H1 (cell line): ENCODE results near the gene GPM6B. TPM values are rescaled to one million over a fixed set of nuclear protein-coding genes. Genes with fewer than 3 reads are reported as not detected.

Source experiments
- CTCF ChIA-PET: fragments of 300-600 bp; sonication (Branson Sonifier 250); formaldehyde crosslinking; loops from one replicate; lab custom pipeline; 2021; ENCODE audit not compliant: partially characterized antibody; lab: Charles Lee
- POLR2A ChIA-PET: fragments of 300-600 bp; sonication (Branson Sonifier 250); formaldehyde crosslinking; loops from one replicate; lab custom pipeline; 2021; ENCODE audit warnings: inconsistent platforms; ENCODE audit not compliant: partially characterized antibody; lab: Charles Lee
- DNase-seq, 2 experiments: peaks; one replicate each; pipeline versions ENCODE4 v3.0.0 to v3.0.0-alpha.2; 2010 to 2022; ENCODE audit warnings: low spot score in 2 of 2, low read depth in 1 of 2, mixed read lengths in 1 of 2
- FAIRE-seq: peaks from 2 replicates; lab custom pipeline; 2011; peaks lifted over from hg19 to GRCh38; lab: Jason Lieb, UNC
- H2AFZ ChIP-seq: 2 replicates; pipeline ENCODE4 v1.8.1; 2012; ENCODE audit warnings: low read length, inconsistent platforms
- H2AK5ac ChIP-seq: 2 replicates; pipeline ENCODE4 v1.6.1; 2013; ENCODE audit warnings: low read depth, low read length
- H2BK120ac ChIP-seq: replicated peaks from 2 replicates; pipeline ENCODE3; 2013; ENCODE audit warnings: low read depth, low read length, inconsistent platforms
- H2BK12ac ChIP-seq: 2 replicates; pipeline ENCODE4 v1.6.1; 2013; ENCODE audit warnings: low read depth, low read length
- H2BK15ac ChIP-seq: 2 replicates; pipeline ENCODE4 v1.6.1; 2013; ENCODE audit warnings: low read length
- H2BK20ac ChIP-seq: 2 replicates; pipeline ENCODE4 v1.6.1; 2013; ENCODE audit warnings: low read length
- H2BK5ac ChIP-seq: 2 replicates; pipeline ENCODE4 v1.6.1; 2013; ENCODE audit warnings: low read depth, low read length
- H3K14ac ChIP-seq: 2 replicates; pipeline ENCODE4 v1.6.1; 2013; ENCODE audit warnings: inconsistent platforms; ENCODE audit not compliant: insufficient read length
- H3K18ac ChIP-seq: 2 replicates; pipeline ENCODE4 v1.6.1; 2013; ENCODE audit warnings: low read length; ENCODE audit errors: extremely low read depth
- H3K23ac ChIP-seq: 2 replicates; pipeline ENCODE4 v1.6.1; 2013; ENCODE audit warnings: inconsistent platforms; ENCODE audit not compliant: insufficient read length
- H3K23me2 ChIP-seq: 2 replicates; pipeline ENCODE4 v1.6.1; 2013; ENCODE audit warnings: low read depth, low read length
- H3K27ac ChIP-seq: 2 replicates; pipeline ENCODE4 v1.6.1; 2011; ENCODE audit warnings: low read depth, low read length, inconsistent platforms
- H3K27me3 ChIP-seq, 4 experiments: replicated peaks in 1 of 4; 1 replicate in 1 of 4; 2 replicates in 3 of 4; pipeline versions ENCODE4 v1.6.1 to v1.8.1; 2011 to 2013; ENCODE audit warnings: low read length in 3 of 4, mild to moderate bottlenecking in 3 of 4, inconsistent platforms in 2 of 4, mixed read lengths in 2 of 4, moderate library complexity in 1 of 4; ENCODE audit not compliant: control insufficient read depth in 3 of 4, insufficient read depth in 3 of 4; ENCODE audit errors: extremely low read depth in 1 of 4
- H3K36me3 ChIP-seq, 4 experiments: 2 replicates each; pipeline versions ENCODE4 v1.6.1 to v1.8.1; 2011 to 2013; ENCODE audit warnings: mild to moderate bottlenecking in 4 of 4, low read length in 3 of 4, moderate library complexity in 2 of 4, control low read depth in 1 of 4, inconsistent platforms in 1 of 4; ENCODE audit not compliant: insufficient read depth in 4 of 4, control insufficient read depth in 2 of 4
- H3K4ac ChIP-seq: replicated peaks from 2 replicates; pipeline ENCODE3; 2013; ENCODE audit warnings: low read length, low read depth, mixed read lengths, inconsistent platforms; ENCODE audit not compliant: insufficient read length
- H3K4me1 ChIP-seq, 4 experiments: replicated peaks in 1 of 4; 1 replicate in 1 of 4; 2 replicates in 3 of 4; pipeline versions ENCODE4 v1.6.1 to v1.8.1; 2011 to 2013; ENCODE audit warnings: low read length in 3 of 4, inconsistent platforms in 2 of 4, mixed read lengths in 1 of 4; ENCODE audit not compliant: insufficient read depth in 4 of 4, control insufficient read depth in 3 of 4
- H3K4me2 ChIP-seq, 2 experiments: 2 replicates each; pipeline versions ENCODE4 v1.6.1 to v1.8.1; 2011 to 2013; ENCODE audit warnings: low read depth in 2 of 2, low read length in 2 of 2, control low read depth in 1 of 2, inconsistent platforms in 1 of 2, mild to moderate bottlenecking in 1 of 2; ENCODE audit not compliant: insufficient read depth in 1 of 2
- H3K4me3 ChIP-seq, 4 experiments: fragments of 200-600, 300-600 bp in 1 of 4; sonication (generic), shearing (Covaris generic), sonication (Bioruptor Twin) in 1 of 4; 2 replicates each; pipeline versions ENCODE4 v1.5.1 to v1.8.1; 2011 to 2016; ENCODE audit warnings: low read length in 4 of 4, low read depth in 3 of 4, control low read depth in 2 of 4, inconsistent platforms in 2 of 4, mild to moderate bottlenecking in 2 of 4, mixed read lengths in 1 of 4, moderate library complexity in 1 of 4; ENCODE audit not compliant: insufficient read depth in 2 of 4; ENCODE audit errors: extremely low read depth in 1 of 4
- H3K56ac ChIP-seq: replicated peaks from 2 replicates; pipeline ENCODE3; 2013; ENCODE audit warnings: low read depth, mild to moderate bottlenecking, mixed read lengths, low read length, inconsistent platforms; ENCODE audit not compliant: insufficient read length
- H3K79me1 ChIP-seq: 2 replicates; pipeline ENCODE4 v1.6.1; 2013; ENCODE audit warnings: low read depth, low read length, control low read depth
- H3K79me2 ChIP-seq, 2 experiments: 2 replicates each; pipeline versions ENCODE4 v1.6.1 to v1.8.1; 2012 to 2013; ENCODE audit warnings: low read length in 2 of 2, mild to moderate bottlenecking in 2 of 2, inconsistent platforms in 1 of 2; ENCODE audit not compliant: insufficient read depth in 2 of 2, control insufficient read depth in 1 of 2
- H3K9ac ChIP-seq, 4 experiments: replicated peaks in 1 of 4; 1 replicate in 1 of 4; 2 replicates in 3 of 4; pipeline versions ENCODE4 v1.6.1 to v1.8.1; 2011 to 2013; ENCODE audit warnings: low read depth in 3 of 4, low read length in 3 of 4, control low read depth in 2 of 4, mild to moderate bottlenecking in 2 of 4, moderate library complexity in 2 of 4, inconsistent platforms in 1 of 4; ENCODE audit errors: extremely low read depth in 1 of 4
- H3K9me3 ChIP-seq, 2 experiments: 2 replicates each; pipeline versions ENCODE4 v1.6.1 to v1.8.1; 2012 to 2013; ENCODE audit warnings: mild to moderate bottlenecking in 2 of 2, moderate library complexity in 2 of 2, control low read depth in 1 of 2, inconsistent platforms in 1 of 2, low read depth in 1 of 2, low read length in 1 of 2, mixed read lengths in 1 of 2; ENCODE audit not compliant: insufficient read depth in 2 of 2
- H4K20me1 ChIP-seq, 2 experiments: replicated peaks in 1 of 2; 2 replicates each; pipeline versions ENCODE3 to v1.8.1; 2011 to 2013; ENCODE audit warnings: inconsistent platforms in 2 of 2, low read length in 2 of 2, mild to moderate bottlenecking in 1 of 2; ENCODE audit not compliant: insufficient read depth in 2 of 2, control insufficient read depth in 1 of 2
- H4K5ac ChIP-seq: 2 replicates; pipeline ENCODE4 v1.6.1; 2013; ENCODE audit warnings: low read length, low read depth, mixed read lengths, inconsistent platforms; ENCODE audit not compliant: insufficient read length
- H4K8ac ChIP-seq: 2 replicates; pipeline ENCODE4 v1.8.0; 2013; ENCODE audit warnings: mild to moderate bottlenecking, moderate library complexity, low read length, inconsistent platforms; ENCODE audit not compliant: insufficient read depth; ENCODE audit errors: extremely low read depth
- H4K91ac ChIP-seq: replicated peaks from 2 replicates; pipeline ENCODE3; 2013; ENCODE audit warnings: low read length, mixed read lengths, inconsistent platforms; ENCODE audit not compliant: insufficient read length
- BACH1 ChIP-seq: IDR thresholded peaks from 2 replicates; pipeline ENCODE4 v1.6.1; 2012; ENCODE audit warnings: low read length, improper control_type of control experiment
- SIX5 ChIP-seq: IDR thresholded peaks from 2 replicates; pipeline ENCODE4 v1.6.1; 2011; ENCODE audit warnings: mild to moderate bottlenecking, low read depth, low read length
- WGBS, 2 experiments: shearing (Covaris generic) in 1 of 2; methylation state at CpG; one replicate each; pipeline versions ENCODE4 v1.1.6 to v1.1.7; 2013 to 2015; ENCODE audit warnings: low lambda C conversion rate in 2 of 2, mixed read lengths in 2 of 2, inconsistent platforms in 1 of 2, low coverage in 1 of 2, missing lambda C conversion rate in 1 of 2; ENCODE audit not compliant: insufficient replicate concordance in 2 of 2, insufficient coverage in 1 of 2, insufficient read length in 1 of 2; ENCODE audit errors: extremely low coverage in 1 of 2, missing lambda C conversion rate in 1 of 2; 5-methylcytosine and 5-hydroxymethylcytosine counted together
- polyA plus RNA-seq, 7 experiments: library from polyadenylated mRNA; depleted of rRNA in 3 of 7; stranded (reverse) in 5 of 7; unstranded in 2 of 7; fragments of >200 nt in 5 of 7; fragments of 200-250 nt in 2 of 7; gene quantifications; 1 replicate in 5 of 7; 2 replicates in 1 of 7; 4 replicates in 1 of 7; pipeline versions ENCODE4 v1.2.1 to v1.2.3, GENCODE V29; 2011 to 2013; ENCODE audit warnings: missing spikeins in 2 of 7, mixed read lengths in 2 of 7
- total RNA-seq: library from RNA; stranded (reverse); fragmentation: NEBNext Ultra II Directional; extraction: Animal tissue kit (Norgen Biotek cat#: 25700); gene quantifications from 2 replicates; pipeline ENCODE4 v1.2.1, GENCODE V29; 2021

GPM6B gene
- total and polyA plus RNA-seq, 2 of the 8 experiments (the other 6 are each of a cell fraction or from before 2014, with no cell fraction given) = 132 to 175 TPM

DNA sequence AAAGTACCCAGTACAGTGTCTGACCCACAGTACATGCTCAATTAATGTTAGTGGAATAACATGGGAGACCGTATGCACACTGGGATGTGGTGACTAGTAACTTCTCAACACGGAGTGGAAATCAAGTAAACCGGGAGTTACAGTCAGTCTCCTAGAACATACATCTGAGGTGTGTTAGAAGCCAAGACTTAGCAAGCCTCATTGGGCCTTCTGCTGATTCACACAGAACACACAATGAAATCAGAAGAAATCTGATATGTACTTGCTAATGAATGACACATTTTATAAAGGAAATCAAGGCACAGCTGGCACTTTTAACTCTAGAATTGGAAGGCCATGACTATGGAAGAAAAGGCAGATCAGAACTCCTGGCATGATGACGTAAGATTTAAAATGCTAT is 95.5 kb downstream of the GPM6B start:
- H3K4me3 ChIP-seq = no peak overlapping the region
- no peak overlapping the region for H2BK12ac ChIP-seq
- H3K14ac ChIP-seq = no peak overlapping the region
- TF ChIP-seq BACH1 = no peak
- TF ChIP-seq SIX5 = no peak
- H3K18ac ChIP-seq = no peak overlapping the region
- H4K8ac ChIP-seq = no peak overlapping the region
- WGBS, 2 experiments = 88% methylated on average over 4 of the region's 4 CpGs; no CpG with 5 or more reads in 1 of the 2 experiments
- no peaks in the 10 kb centered on the region for H3K27me3 ChIP-seq
- H2BK15ac ChIP-seq = no peak overlapping the region
- no peak overlapping the region for H3K23ac ChIP-seq
- FAIRE-seq = no peak
- no peak overlapping the region for H2AFZ ChIP-seq
- H4K20me1 ChIP-seq = peaks cover 0 to 2% of the 10 kb centered on the region in 2 experiments
- no peak overlapping the region for H2BK5ac ChIP-seq
- no peak overlapping the region for H3K4me2 ChIP-seq
- no peak overlapping the region for H3K9ac ChIP-seq
- no peaks in the 10 kb centered on the region for H3K23me2 ChIP-seq
- no peak overlapping the region for H2BK120ac ChIP-seq
- peaks cover 0 to 18% (median under 1%) of the 10 kb centered on the region in 4 experiments; a peak in 4 of 8 replicates for H3K36me3 ChIP-seq
- H3K79me1 ChIP-seq = no peaks in the 10 kb centered on the region; the same call in 1 of the 2 replicates
- H4K91ac ChIP-seq = no peak overlapping the region
- H3K4ac ChIP-seq = no peak overlapping the region
- DNase-seq = no peak
- H3K79me2 ChIP-seq = peaks cover 0 to 9% of the 10 kb centered on the region in 2 experiments; a peak in 1 of 4 replicates
- CTCF ChIA-PET = no interaction called here
- H3K9me3 ChIP-seq = no peaks in the 10 kb centered on the region; a peak in 1 of 4 replicates
- no peak overlapping the region for H3K27ac ChIP-seq
- POLR2A ChIA-PET = interaction anchor here (2.5 kb wide), 1 partner anchor 13 kb away, joined by 15 read pairs; the partner anchor contains the start of genes OFD1 and TRAPPC2
- H3K4me1 ChIP-seq = no peaks in the 10 kb centered on the region
- H3K56ac ChIP-seq = no peak overlapping the region
- H2BK20ac ChIP-seq = no peak overlapping the region
- no peak overlapping the region for H4K5ac ChIP-seq
- H2AK5ac ChIP-seq = no peak overlapping the region

Other genes with a start within 250 kb of the GPM6B start
- gene EGFL6, start 247.5 kb downstream of the GPM6B start, total RNA-seq = 0.93 and 1.0 TPM in 2 replicates
- 1.1 TPM in 2 replicates for gene EGFL6, start 247.5 kb downstream of the GPM6B start, polyA plus RNA-seq (2011; rRNA removed)
- gene TCEANC, start 164.0 kb downstream of the GPM6B start, total RNA-seq = 2.0 and 3.2 TPM in 2 replicates
- gene TCEANC, start 164.0 kb downstream of the GPM6B start, polyA plus RNA-seq (2011; rRNA removed) = 0.47 and 0.88 TPM in 2 replicates
- 29.4 and 34.0 TPM in 2 replicates for gene RAB9A, start 128.0 kb downstream of the GPM6B start, total RNA-seq
- 12.4 and 21.8 TPM in 2 replicates for gene RAB9A, start 128.0 kb downstream of the GPM6B start, polyA plus RNA-seq (2011; rRNA removed)
- 10.8 and 11.6 TPM in 2 replicates for gene TRAPPC2, start 82.5 kb downstream of the GPM6B start, total RNA-seq
- 5.8 and 6.7 TPM in 2 replicates for gene TRAPPC2, start 82.5 kb downstream of the GPM6B start, polyA plus RNA-seq (2011; rRNA removed)
- 21.4 and 23.4 TPM in 2 replicates for gene OFD1, start 82.3 kb downstream of the GPM6B start, total RNA-seq
- gene OFD1, start 82.3 kb downstream of the GPM6B start, polyA plus RNA-seq (2011; rRNA removed) = 8.0 and 9.0 TPM in 2 replicates
- gene GEMIN8, start 212.8 kb upstream of the GPM6B start, total RNA-seq = 18.2 and 19.9 TPM in 2 replicates
- 28.9 and 31.4 TPM in 2 replicates for gene GEMIN8, start 212.8 kb upstream of the GPM6B start, polyA plus RNA-seq (2011; rRNA removed)